ENCODE data around the gene USP3. TPM values are rescaled to one million over a fixed set of nuclear protein-coding genes. Genes with fewer than 3 reads are reported as not detected.

Gene USP3
- 10 to 100 TPM; 48.8 to 50.1 TPM for total RNA-seq

- TF ChIP-seq CTCF (IDR thresholded peaks at IDR 0.05) = peak in 5 of 7 experiments; percentile 23 to 38 (median 30)
- TF ChIP-seq POLR2A (IDR thresholded peaks at IDR 0.05) = peak; percentile 88 to 97 (median 96)
- DNase-seq = peak; percentile 94 to 96 (median 96)
- peak; percentile 79 for ATAC-seq
- H3K27me3 ChIP-seq = no peaks in the 10 kb centered on the region
- intact Hi-C loops (cut with DNase I) = loop anchor here (10.0 kb wide), 1 partner anchor 60 kb away; no protein-coding TSS in a partner anchor
- H3K27ac ChIP-seq = peak within 1 kb of the TSS; percentile 97 to 99 (median 98)
- H3K4me3 ChIP-seq = peak within 1 kb of the TSS; percentile 71 to 72
- H3K36me3 ChIP-seq (replicated peaks in 1 of 2; ENCODE audit: insufficient read depth in 1 of 2, low read depth in 2 of 2) = no peaks in the 10 kb centered on the region
- WGBS, 2 donors = 0% methylated on average over 71 of the region's 88 CpGs; no CpG with 5 or more reads in 1 of the 2 donors
- H3K9me3 ChIP-seq = no peaks in the 10 kb centered on the region
- H3K4me1 ChIP-seq = peaks cover 72% of the 10 kb centered on the region
Measured at GRCh38 chr15:63504247-63504978, at the start of gene USP3. Gene USP3 (plus strand): TSS chr15:63504593. CDS start chr15:63504740, 147 bp downstream.

- intact Hi-C loops (cut with DNase I) = no loop called here
- DNase-seq = peak in 1 of 4 donors; percentile 58
- H3K27me3 ChIP-seq = no peaks in the 10 kb centered on the region
- peaks cover 7% of the 10 kb centered on the region for H3K4me1 ChIP-seq
- H3K36me3 ChIP-seq (replicated peaks in 1 of 2; ENCODE audit: insufficient read depth in 1 of 2, low read depth in 2 of 2) = no peaks in the 10 kb centered on the region
- no peak overlapping the region for H3K4me3 ChIP-seq
- TF ChIP-seq CTCF (IDR thresholded peaks at IDR 0.05) = no peak
- no peak for TF ChIP-seq POLR2A (IDR thresholded peaks at IDR 0.05)
- 65 to 83% methylated on average over 1 of the region's 1 CpG for WGBS, 2 donors
- H3K9me3 ChIP-seq = no peaks in the 10 kb centered on the region
- ATAC-seq = no peak
- H3K27ac ChIP-seq = peak overlapping the region in 1 of 4 donors; percentile 8
Measured at GRCh38 chr15:63456258-63456657, 48.1 kb upstream of the USP3 start.

GRCh38 chr15:63457379-63457778 lies 47.0 kb upstream of the USP3 start:
- Histone ChIP-seq H3K9me3 (no peaks in the 10 kb centered on the region), H3K4me3 (no peak overlapping the region), H3K36me3 (replicated peaks in 1 of 2; ENCODE audit: insufficient read depth in 1 of 2, low read depth in 2 of 2) (no peaks in the 10 kb centered on the region), H3K4me1 (peaks cover 18% of the 10 kb centered on the region), H3K27me3 (no peaks in the 10 kb centered on the region), H3K27ac (no peak overlapping the region)
- no peak for DNase-seq
- 73 to 74% methylated on average over 5 of the region's 5 CpGs for WGBS, 2 donors
- ATAC-seq = no peak
- intact Hi-C loops (cut with DNase I) = no loop called here
- TF ChIP-seq CTCF (IDR thresholded peaks at IDR 0.05) (no peak), POLR2A (IDR thresholded peaks at IDR 0.05) (no peak)

GRCh38 chr15:63458026-63458425 lies 46.4 kb upstream of the USP3 start:
- no peak overlapping the region for H3K27ac ChIP-seq
- no peaks in the 10 kb centered on the region for H3K36me3 ChIP-seq (replicated peaks in 1 of 2; ENCODE audit: insufficient read depth in 1 of 2, low read depth in 2 of 2)
- no peak for TF ChIP-seq POLR2A (IDR thresholded peaks at IDR 0.05)
- no peak for TF ChIP-seq CTCF (IDR thresholded peaks at IDR 0.05)
- H3K4me3 ChIP-seq = no peak overlapping the region
- intact Hi-C loops (cut with DNase I) = no loop called here
- WGBS, 2 donors = 80 to 87% methylated on average over 5 of the region's 5 CpGs
- no peaks in the 10 kb centered on the region for H3K9me3 ChIP-seq
- DNase-seq (no peak), ATAC-seq (no peak)
- peaks cover 25% of the 10 kb centered on the region for H3K4me1 ChIP-seq
- no peaks in the 10 kb centered on the region for H3K27me3 ChIP-seq

Measured in body of pancreas (tissue), 4 donors.